GM18909 (cell line): Measurements from ENCODE around the gene CIC.

ENCODE experiments used
- ATAC-seq: cut with Tn5 transposase; IDR thresholded peaks from one replicate; pipeline ENCODE4 v1.9.1; 2021; ENCODE audit warnings: mild to moderate bottlenecking; ENCODE audit not compliant: unreplicated experiment, poor library complexity

Gene CIC

DNA sequence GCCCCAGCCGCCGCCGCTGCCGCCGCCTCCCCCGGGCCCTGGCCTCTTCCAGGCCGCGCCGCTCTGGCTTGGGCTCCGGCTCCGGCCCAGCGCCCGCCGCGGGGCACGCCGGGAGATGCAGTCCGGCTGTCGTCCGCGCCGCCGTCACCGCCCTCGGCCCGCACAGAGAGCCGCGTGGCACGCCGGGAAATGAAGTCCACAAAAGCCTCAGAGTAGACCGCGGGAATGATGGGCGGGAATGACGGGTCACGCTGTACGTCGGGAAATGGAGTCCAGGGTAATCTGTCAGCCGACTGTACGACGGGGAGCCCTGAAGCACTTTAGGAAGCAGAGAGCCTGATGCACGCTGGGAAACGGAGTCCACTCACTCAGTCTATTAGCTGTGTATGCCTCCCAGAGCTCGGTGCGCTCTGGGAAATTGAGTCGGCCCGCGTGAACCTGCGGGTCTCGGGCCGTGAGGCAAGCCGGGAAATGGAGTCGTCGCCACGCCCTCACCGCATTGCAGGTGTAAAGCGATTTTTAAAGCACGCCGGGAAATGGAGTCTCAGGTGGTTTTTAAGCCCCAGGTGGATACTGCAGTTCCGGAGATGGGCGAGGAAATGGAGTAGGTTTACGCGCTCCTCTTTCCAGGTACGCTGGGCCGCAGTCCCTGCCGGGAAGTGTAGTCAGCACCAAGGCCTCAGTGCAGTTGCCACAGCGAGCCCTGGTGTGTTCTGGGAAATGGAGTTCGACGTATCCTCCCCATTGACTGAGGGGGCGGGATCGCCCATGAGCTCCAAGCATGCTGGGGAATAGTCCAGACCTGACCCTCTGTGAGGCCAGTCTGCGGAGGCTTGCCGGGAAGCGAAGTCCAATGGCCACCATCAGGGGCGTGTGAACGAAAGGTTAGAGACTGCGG, 26.3 kb upstream of the CIC start, which contains the start of gene GSK3A:
Gene GSK3A, minus strand, starts transcription at position 91 of the 898 bp plus-strand sequence. CDS start 137 bp downstream, outside the sequence.
- peak; percentile 65 for ATAC-seq

DNA sequence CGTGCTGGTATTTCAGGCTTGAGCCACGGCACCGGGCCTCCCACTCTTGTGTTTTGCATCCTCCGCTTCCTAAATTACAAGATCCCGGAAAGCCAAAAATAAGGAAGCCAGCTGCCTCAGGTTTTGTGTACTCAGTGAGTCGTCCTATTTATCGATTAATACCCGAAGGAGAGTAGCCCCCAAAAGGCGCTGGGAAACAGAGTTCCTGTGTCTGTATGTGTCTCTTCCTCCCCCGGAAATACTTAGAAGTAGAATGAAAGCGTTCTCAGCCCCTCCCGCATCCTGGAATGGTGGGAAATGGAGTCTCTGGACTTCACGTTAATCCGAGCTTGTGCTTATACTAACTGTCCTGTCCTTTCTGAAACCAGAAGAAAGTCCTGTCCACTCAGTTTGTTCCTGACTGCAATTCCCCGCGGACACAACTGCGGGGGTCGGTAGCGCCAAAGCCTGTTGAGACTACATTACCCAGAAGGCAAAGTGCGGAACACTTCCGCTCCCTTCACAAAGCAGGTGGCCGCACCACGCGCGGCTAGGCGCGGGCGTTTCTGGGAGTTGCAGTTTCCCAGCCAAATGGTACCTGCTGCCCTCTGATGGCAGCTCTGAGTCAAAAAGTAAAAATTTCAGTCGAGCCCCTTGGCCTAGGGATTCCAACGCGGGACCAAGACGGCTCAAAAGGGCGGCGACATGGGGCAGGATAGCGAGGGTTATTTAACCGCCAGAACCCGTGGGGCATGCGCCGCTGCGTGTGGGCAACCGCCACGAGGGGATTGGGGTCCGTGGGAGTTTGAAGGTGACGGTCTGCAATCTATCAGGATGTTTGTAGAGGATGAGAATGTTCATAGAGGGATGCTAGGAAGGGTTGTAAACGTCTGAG, 24.5 kb upstream of the CIC start:
- ATAC-seq, result peak; percentile 40

DNA sequence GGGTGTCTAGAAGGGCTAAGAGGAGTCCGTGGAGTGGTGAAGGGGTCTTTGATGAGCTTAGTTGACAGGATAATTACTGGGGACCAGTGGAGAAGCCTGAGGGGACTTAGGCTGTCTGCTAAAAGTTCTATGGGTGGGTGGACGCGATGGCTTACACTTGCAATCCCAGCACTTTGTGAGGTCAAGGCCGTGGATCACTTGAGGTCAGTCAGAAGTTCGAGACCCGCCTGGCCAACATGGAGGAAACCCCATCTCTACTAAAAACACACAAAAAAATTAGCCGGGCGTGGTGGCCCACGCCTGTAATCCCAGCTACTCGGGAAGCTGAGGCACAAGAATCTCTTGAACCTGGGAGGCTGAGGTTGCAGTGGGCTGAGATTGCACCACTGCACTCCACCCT, 23.8 kb upstream of the CIC start:
- no peak for ATAC-seq

DNA sequence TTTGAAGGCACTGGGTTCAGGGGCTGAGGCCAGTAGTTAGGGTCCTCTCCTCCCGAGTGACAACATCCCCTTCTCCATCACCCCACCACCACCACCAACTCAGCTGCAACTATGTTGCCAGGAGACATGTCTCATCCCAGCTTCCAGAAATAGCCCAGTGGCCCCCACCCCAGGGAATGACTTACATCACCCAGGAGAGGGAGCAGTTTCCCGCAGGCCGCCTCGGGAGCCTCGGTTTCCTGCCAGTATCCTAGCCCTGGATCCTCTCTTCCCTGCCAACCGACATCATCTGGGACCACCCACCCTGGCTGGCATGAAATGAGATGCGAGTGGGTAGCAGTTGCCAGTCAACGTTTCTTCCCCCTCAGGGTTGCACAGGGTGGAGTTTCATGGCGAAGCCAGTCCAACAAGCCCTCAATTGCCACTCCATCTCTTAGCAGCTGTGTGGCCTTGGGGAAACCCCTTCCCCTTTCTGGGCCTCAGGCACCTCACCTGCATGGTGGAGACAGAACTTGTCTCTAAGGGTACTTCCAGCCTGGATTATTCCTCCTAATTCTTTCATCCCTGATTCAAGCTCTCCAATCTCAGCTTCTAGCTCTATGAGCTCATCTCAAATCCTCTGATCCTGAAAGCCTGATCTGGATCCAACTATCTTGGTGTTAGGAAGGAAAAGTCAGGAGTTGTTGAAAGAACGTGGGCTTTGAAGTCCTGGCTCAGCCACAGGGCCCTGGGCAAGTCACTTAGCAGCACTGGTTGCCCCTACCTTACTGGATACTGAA, 22.7 kb upstream of the CIC start:
- ATAC-seq, result no peak

DNA sequence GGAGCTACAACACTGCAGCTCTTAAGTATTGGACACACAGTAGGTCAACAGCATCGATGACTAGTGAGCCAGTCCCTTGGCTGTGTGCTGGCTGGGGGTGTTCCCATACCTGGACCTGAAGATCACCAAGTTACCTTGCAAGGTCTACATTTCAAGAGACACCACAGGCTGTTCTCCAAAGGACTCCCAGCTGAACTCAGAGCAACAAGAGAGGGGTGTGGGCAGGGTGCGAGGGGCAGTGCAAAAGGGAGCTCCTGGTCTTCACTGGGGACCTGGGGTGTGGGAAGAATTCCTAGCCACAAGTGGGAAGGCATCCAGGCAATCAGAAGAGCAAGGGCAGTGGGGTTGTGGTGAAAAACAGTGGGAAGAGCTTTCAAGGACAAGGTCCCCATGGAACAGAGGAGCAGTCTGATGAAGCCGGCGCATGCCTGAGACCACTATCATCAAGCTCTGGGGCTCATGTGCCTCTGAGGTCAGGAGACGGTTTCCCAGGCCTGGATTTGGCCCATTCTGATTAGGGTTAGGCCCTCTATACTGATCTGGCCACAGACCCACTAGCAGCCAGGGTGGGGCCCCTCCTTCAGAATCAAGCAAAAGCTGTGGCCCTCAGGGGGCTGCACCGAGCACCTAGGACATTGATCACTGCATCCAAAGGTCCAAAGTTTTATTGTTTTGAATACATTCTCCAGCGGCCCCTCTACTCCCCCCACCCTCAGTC, 22.0 kb upstream of the CIC start:
- ATAC-seq, result no peak

DNA sequence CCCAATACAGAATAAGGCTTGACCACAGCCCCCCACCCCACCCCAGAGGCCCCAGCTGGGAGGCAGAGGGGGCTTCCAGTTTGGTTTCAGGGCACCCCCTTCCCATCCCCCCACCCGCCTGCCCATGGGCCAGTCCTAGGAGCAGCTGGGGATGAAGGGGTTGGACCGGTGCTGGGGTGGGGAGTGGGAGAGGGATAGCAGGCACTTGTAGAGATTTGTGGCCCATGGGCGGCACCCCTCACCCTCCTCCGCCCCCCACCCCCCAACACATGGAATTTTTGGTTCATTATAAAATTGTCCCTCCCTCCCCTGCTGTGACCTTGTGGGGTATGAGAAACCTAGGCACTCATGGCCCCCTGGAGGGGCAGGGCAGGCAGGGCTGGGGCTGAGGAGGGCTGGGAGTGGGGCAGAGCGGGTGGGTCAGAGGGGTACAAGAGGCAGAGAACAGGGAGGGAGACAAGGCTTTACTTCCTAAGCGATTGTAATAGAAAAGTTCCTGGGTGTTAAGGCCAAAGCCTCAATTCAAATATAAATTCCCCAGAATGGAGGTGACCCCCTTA, 21.3 kb upstream of the CIC start:
- no peak for ATAC-seq

DNA sequence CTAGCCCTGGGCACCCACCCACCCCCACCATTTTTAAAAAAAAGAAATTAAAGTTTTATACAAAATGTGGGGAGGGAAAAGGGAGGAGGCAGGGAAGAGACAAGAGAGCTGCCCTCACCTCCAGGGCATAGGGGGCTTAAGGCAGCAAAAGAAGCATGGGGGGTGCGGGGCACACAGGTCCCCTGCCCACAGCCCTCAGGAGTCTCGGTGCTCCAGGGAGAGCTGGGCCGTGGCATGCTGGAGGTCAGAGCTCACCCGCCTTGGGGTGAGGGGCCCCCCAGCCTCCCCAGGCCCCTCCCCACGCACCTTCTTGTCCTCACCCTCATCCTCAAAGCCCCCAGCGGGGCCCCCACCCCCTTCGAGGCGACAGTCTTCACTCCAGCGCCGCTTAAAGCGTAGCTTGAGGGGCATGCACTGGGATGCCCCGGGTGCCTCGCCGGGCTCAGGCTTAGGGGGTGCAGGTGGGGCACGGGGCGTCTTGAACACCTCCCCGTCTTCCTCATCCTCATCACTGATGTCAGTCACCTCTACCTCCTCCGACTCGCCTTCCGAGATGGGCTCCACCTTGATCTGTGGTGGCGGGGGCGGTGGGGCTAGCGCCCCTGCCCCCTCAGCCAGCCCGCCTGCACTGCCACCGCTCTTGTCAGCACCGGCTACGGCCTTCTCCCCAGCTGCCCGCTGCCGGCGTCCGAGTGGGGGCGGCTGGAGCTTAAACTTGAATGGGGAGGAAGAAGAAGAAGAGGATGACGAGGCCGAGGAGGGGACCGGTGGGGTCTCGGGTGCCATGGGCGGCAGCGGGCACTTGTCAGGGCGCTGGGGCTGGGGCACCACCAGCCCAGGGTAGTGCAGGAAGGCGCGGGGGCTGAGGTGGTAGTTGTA, 20.5 kb upstream of the CIC start:
- ATAC-seq, result no peak

DNA sequence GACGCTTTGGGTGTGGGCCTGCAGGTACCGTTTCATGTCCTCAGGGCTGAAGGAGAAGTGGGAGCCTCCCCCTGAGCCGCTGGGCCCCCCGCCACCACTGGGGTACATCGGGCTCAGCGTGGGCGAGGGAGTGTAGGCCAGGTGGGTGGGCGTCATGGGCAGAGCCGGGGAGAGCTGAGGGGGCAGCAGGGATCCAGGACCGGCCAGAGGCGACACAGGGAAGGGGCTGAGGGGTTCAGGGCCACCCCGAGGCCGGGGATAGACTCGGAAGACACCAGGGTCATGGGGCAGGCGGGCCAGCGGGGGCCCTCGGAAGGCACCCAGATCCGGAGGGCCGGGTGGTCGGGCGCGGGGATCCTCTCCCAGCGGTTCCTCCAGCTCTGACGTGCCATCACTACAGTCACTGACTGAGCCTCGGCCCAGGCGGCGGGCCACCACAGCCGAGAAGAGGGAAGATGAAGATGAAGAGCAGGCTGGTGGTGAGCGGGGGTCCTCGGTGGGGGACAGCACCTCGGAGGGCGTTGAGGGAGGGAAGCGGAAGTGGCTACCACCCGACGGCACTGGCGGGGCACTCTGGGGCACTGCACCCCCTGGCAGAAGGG, 19.8 kb upstream of the CIC start:
- no peak for ATAC-seq

DNA sequence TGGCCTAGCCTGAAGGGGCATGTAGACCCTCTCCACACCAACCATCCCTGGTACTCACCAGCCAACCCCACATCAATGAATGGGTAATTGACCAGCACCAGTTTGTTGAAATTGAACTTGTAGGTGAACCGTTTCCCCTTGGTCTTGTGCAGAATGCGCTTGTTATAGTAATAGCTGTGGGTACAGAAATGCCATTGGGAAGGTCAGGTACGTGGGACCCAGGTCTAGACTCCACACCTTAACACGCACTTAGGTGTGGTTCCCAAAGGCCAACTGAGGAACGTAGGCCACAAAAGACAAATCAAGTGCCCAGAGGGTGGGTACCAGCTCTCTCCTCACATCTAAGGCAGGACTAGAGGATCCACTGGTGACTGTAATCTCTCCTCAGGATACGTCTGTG, 19.3 kb upstream of the CIC start:
- ATAC-seq, result no peak

DNA sequence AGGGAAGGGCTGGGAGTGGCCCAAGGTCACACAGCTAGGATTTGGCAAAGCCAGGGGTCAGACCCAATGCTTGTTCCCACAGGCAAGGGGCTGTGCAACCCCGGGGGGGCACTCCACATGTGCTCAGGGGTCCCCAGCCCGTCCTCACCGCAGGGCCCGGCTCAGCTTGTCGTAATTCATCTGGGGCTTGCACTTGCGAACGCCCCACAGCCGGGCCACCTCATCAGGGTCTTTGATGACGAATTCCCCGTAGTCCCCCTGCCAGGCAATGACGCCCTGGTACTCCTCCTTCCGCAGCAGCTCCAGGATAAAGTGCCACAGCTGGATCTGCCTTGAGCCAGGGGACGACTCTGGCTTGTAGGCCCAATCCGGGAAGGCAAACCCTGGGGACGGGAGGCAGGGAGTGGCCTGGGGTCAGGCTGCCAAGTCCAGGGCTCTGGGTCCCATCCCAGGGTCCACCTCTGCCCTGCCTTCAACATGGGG, 18.8 kb upstream of the CIC start:
- ATAC-seq, result no peak

DNA sequence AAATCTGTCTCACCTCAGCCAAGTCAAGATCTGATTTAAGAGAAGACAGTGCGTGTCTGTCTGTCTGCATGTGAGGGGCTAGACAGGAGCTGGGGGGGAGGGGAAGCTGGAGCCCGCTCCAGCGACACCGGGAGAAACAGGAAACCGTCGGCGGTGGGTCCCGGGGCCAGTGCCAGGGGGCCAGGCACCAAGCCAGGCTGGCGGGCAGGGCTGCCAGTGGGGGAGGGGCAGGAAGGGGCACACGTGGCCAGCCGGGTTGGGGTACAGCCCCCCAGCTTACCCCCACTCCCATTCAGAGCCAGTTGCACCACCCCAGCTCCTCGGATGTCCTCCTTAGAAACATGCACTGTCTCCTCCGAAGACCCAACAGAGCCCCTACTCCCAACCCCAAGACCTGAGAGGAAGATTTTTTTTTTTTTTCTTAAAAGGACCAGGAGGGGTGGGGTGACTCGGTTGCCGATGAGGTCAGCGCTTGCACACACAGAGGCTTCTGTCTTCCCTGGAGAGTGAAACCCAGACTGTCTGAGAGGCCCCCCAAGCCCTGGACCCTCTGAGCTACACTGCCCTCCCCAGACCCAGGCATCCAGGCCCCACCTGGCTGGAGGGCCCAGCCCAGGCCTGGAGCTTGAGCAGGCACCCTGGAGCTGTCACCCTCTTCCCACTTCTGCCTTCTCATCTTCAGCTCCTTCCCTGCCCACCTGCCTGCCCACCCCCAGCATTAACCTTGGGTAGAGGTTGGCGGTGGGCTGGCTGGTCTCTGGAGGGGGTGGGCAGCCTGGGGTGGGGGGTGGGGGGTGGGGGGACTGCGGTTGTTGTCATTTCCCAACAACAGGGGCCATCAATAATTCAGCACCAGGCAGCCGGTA, 18.2 kb upstream of the CIC start:
- no peak for ATAC-seq

DNA sequence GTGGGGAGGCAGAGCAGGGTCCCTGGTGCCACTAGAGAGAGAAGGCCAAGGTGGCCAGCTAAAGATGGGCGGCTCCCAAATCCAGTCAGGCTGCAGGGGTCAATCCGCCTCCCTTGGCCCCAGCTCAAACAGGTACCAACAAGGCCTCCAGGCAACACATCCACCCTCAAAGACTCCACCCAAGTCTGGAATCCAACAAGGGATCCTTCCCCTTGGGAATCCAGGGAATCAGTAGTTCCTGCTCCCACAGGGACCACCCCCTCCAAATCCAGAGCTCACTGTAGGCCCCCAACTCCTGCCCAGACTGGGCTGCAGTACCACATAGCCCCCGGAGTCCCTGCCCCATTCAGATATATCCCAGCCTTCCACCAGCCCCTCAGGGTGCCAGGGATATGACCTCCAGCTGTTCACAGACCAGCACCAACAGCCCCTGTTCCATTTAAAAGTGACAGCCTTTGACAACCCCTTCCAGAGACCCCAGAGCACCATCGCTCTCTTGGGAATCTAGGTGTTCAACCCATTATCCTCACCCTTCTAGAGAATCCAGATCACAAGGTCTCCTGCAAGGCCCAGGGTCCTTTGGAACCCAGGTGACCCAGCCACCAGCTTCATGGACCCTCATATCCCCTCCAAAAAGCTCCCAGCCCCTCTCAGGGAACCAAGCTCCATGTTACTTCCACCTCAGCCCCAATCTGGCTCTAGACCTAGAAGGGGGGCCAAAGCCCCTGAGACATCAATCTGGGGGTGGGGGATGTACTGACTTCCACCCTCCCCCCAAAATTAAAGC, 17.3 kb upstream of the CIC start:
- no peak for ATAC-seq

DNA sequence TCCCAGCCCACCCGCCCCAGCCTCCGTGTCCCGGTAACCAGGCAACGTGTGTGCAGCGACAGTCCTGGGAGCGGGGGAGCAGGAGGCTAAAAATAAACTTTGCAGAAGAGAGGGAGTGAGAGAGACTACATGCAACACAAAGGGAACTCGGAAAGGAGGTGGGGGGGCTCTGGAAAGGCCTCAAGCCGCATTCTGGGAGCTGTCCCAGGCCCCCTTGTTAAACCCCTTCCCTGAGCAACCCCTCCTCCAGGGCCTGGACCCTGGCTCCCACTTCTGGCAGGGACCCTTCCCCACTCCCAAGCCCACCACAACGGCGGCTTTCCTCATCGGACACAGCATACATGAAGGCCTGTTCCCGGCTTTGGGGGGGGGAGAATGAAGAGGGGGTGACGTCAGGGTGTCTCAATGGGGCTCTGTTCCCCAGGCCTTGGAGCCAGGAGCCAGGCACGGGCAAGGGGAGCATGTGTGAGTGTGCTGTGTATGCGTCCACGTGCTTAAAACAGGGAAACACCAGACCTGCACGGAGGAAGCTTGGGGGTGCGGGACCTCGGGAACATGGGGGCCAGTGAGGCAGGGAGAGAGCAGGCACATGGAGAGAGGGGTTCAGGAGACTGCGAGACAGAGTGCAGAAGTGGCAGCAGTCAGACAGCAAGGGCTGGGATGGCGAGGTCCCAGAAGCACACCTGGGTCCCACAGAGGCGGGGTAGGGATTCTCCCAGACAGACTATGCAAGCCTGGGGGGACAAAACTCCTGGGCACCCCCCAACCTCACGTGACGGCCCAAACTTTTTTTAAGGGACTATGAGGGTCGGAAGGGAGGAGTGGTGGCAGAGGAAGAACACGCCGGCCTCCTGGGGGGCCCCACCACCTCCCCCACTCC, 16.4 kb upstream of the CIC start:
- no peak for ATAC-seq

DNA sequence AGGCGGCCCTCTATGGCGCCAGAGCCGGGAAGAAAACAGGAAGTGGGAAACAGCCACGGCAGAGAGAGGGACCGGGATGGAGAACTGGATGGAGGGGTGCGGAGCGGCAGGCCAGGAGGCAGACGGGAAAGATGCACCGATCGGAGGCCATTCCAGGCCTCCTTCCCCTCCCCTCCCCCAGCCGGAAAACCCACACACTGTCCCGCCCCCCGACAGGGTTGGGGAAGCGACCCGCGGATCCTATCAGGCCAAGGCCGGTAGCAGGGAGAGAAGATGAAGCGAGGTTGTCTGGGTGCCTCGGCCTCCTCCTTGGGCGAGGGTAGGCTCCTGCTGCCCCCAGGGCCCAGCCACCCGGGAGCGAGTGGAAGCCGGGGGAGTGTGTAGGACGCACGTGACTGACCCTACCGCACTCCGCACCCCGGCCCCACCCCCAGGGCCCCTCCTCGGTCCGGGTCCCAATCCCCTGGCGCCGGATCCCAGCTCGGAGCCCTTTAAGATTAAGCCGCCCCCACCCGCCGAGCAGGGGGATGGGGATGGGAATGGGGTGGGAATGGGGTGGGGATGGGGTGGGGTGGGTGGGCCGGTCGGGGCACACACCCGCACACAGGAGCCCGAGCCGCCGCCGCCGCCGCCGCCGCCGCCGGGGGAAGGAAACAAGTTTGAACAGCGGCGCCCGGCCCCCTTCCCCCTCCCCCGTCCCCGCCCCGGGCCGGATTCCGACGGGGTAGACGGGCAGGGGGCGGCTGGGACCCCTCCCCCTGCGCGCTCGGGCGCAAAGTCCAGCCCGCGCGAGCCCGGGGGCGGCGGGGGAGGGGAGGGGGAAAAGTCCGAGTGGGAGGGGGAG, 15.6 kb upstream of the CIC start:
- peak; percentile 17 for ATAC-seq
